CD4-positive, alpha-beta T cell treated with Interleukin-15 for 4 hours (primary cell): ENCODE data around the gene PITPNM3.

Experiments
- DNase-seq: peaks from one replicate; pipeline ENCODE4 v3.0.0-alpha.2; 2020; ENCODE audit warnings: low spot score

The PITPNM3 gene

DNA sequence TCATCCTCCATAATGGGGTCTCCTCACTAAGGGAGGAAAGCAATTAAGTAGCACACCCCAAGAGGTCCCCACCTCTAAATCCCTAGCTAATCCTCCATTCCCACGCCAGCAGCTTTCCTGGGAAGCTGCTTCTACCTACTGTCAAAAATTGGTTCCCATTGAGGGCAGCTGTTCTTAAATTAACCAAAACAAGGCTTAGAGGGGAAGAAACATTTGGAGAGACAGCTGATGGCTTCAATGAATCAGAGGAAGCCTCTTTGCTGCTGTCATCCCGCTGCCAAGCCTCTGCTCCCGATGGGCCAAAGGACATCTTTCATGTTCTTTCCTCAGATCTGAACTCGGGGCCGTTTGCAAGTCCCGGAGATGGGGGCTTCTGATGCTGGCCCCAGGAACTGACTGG, 148.1 kb downstream of the PITPNM3 start:
- no peak for DNase-seq

DNA sequence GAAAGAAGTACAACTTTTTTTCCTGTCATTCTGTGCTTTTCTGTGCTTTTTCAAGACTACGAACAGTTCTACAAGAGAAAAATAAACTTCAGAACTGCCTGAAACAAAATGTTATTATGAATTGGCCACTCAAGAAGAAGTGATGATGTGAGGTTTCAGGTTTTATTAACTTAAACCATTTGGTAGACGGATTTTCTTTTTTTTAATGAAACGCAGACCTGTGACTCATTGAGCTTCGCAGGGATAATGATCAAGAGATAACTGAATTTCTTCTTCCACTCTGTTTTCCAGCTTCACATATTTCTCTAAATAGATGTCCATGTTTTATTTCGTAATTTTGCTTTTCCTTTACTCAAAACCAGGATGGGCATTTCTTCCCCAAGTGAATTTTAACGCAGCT, 154.1 kb downstream of the PITPNM3 start:
- no peak for DNase-seq
